Left lung (tissue), 10 donors: ENCODE results near the gene RTBDN. TPM values are rescaled to one million over a fixed set of nuclear protein-coding genes. Genes with fewer than 3 reads are reported as not detected.

ENCODE experiments used
- ATAC-seq: fragments of 200-7000 bp; cut with Tn5 transposase; one replicate; pipeline ENCODE4 v1.9.1; 2020; ENCODE audit warnings: moderate library complexity
- DNase-seq, 4 donors: peaks; one replicate each; pipeline ENCODE4 v3.0.0-alpha.2; 2013 to 2020
- H3K27ac ChIP-seq, 2 donors: fragments of 200-600 bp; sonication (generic) in 1 of 2; one replicate each; pipeline versions ENCODE4 v1.5.0 to v1.8.0; 2020 to 2021
- H3K27me3 ChIP-seq, 2 donors: fragments of 200-600 bp; sonication (generic) in 1 of 2; one replicate each; pipeline versions ENCODE4 v1.5.0 to v1.8.0; 2020 to 2021
- H3K36me3 ChIP-seq, 2 donors: fragments of 200-600 bp; sonication (generic) in 1 of 2; one replicate each; pipeline versions ENCODE4 v1.5.0 to v1.8.0; 2020 to 2021
- H3K4me1 ChIP-seq, 2 donors: fragments of 200-600 bp; one replicate each; pipeline ENCODE4 v1.8.0; 2021
- H3K4me3 ChIP-seq, 2 donors: fragments of 200-600 bp; sonication (generic) in 1 of 2; one replicate each; pipeline versions ENCODE4 v1.5.0 to v1.8.0; 2020 to 2021; ENCODE audit warnings: mild to moderate bottlenecking in 1 of 2
- H3K9me3 ChIP-seq, 2 donors: fragments of 200-600 bp; sonication (generic) in 1 of 2; one replicate each; pipeline versions ENCODE4 v1.5.0 to v1.8.0; 2020 to 2021
- CTCF ChIP-seq, 2 donors: fragments of 200-600 bp; sonication (generic) in 1 of 2; IDR thresholded peaks; one replicate each; pipeline versions ENCODE4 v1.5.0 to v1.8.0; 2021; ENCODE audit warnings: antibody characterized with exemption in 2 of 2
- intact Hi-C, 2 donors: fragments of 100-400 bp; cut with DNase I; formaldehyde crosslinking; loops; one replicate each; pipeline versions ENCODE4 v1.11.2 to v1.14.2; 2022
- polyA plus RNA-seq, 6 donors: library from polyadenylated mRNA; unstranded; fragments of 120-200 nt; gene quantifications; one replicate each; pipeline ENCODE4 v1.2.1, GENCODE V29; 2013; ENCODE audit not compliant: insufficient read length in 6 of 6
- total RNA-seq, 2 donors: library from RNA; stranded (reverse); fragmentation: NEBNext Ultra II Directional; extraction: Animal tissue kit (Norgen Biotek cat#: 25700); gene quantifications; one replicate each; pipeline ENCODE4 v1.2.1, GENCODE V29; 2021
- donor health status: DM: no; HTN: yes; CAD: no.
- donor health status: DM: no; HTN: no; CAD: no.

The RTBDN gene
- total and polyA plus RNA-seq, 8 donors = 0.17 to 0.21 (median 0.20) TPM; not detected in 5

GRCh38 chr19:12796146-12797071 lies 38.0 kb downstream of the RTBDN start:
- H3K9me3 ChIP-seq = no peaks in the 10 kb centered on the region
- H3K27me3 ChIP-seq = peaks cover 0 to 7% of the 10 kb centered on the region in 2 donors
- intact Hi-C loops = loop anchor here in 1 of 2 donors (5.0 kb wide), 1 partner anchor 34 kb away; no protein-coding TSS in a partner anchor
- peak; percentile 93 to 94 for TF ChIP-seq CTCF (IDR thresholded peaks at IDR 0.05)
- peaks cover 0 to 27% of the 10 kb centered on the region in 2 donors for H3K36me3 ChIP-seq
- DNase-seq = peak; percentile 78 to 91 (median 84)
- H3K27ac ChIP-seq = peak overlapping the region; percentile 14 to 66
- H3K4me1 ChIP-seq = peaks cover 17 to 44% of the 10 kb centered on the region in 2 donors
- ATAC-seq = peak; percentile 37
- no peak overlapping the region for H3K4me3 ChIP-seq

GRCh38 chr19:12794971-12795381 lies 39.4 kb downstream of the RTBDN start:
- Histone ChIP-seq H3K27ac (peak overlapping the region; percentile 99 to 100), H3K36me3 (peaks cover 0 to 27% of the 10 kb centered on the region in 2 donors), H3K4me1 (peaks cover 19 to 38% of the 10 kb centered on the region in 2 donors), H3K27me3 (no peaks in the 10 kb centered on the region), H3K9me3 (no peaks in the 10 kb centered on the region), H3K4me3 (no peak overlapping the region)
- ATAC-seq (no peak), DNase-seq (peak in 1 of 4 donors; percentile 22)
- no peak for TF ChIP-seq CTCF (IDR thresholded peaks at IDR 0.05)
- intact Hi-C loops = loop anchor here in 1 of 2 donors (2.0 to 5.0 kb wide), 2 partner anchors 16 to 33 kb away; no protein-coding TSS in a partner anchor

GRCh38 chr19:12794196-12794941 lies 40.0 kb downstream of the RTBDN start:
- ATAC-seq (no peak), DNase-seq (peak in 1 of 4 donors; percentile 16)
- no peaks in the 10 kb centered on the region for H3K9me3 ChIP-seq
- no peak for TF ChIP-seq CTCF (IDR thresholded peaks at IDR 0.05)
- intact Hi-C loops = loop anchor here in 1 of 2 donors (2.0 kb wide), 1 partner anchor 16 kb away; no protein-coding TSS in a partner anchor
- H3K27me3 ChIP-seq = no peaks in the 10 kb centered on the region
- peaks cover 19 to 37% of the 10 kb centered on the region in 2 donors for H3K4me1 ChIP-seq
- H3K4me3 ChIP-seq = peak overlapping the region; percentile 92 to 98
- H3K36me3 ChIP-seq = peaks cover 0 to 21% of the 10 kb centered on the region in 2 donors
- peak overlapping the region; percentile 99 to 100 for H3K27ac ChIP-seq

- peak; percentile 47 for ATAC-seq
Observed at GRCh38 chr19:12793290-12794195, 40.8 kb downstream of the RTBDN start.

More at GRCh38 chr19:12793290-12794195, 40.8 kb downstream of the RTBDN start:
- Histone ChIP-seq H3K27ac (peak overlapping the region; percentile 99 to 100), H3K4me3 (peak overlapping the region; percentile 92 to 98), H3K4me1 (peaks cover 27 to 45% of the 10 kb centered on the region in 2 donors), H3K27me3 (no peaks in the 10 kb centered on the region), H3K9me3 (no peaks in the 10 kb centered on the region), H3K36me3 (peaks cover 0 to 13% of the 10 kb centered on the region in 2 donors)
- peak in 1 of 2 donors; percentile 20 for TF ChIP-seq CTCF (IDR thresholded peaks at IDR 0.05)
- peak; percentile 95 to 98 (median 97) for DNase-seq
- intact Hi-C loops = loop anchor here in 1 of 2 donors (2.0 kb wide), 1 partner anchor 15 kb away; no protein-coding TSS in a partner anchor
